A549 (cell line): ENCODE results near the gene TMC7.
"Not testable (repeated sequence)": the region's sequence is repeated elsewhere in the genome, so short reads cannot be mapped to it uniquely, and the experiment has no call there.

ENCODE experiments used
- CEBPB ChIP-seq, 2 experiments: fragments of >200 bp in 1 of 2; sonication (Bioruptor Twin) in 1 of 2; formaldehyde crosslinking in 1 of 2; IDR thresholded peaks; 2 replicates each; pipeline ENCODE4 v1.6.1; 2012 to 2016
- CTCF ChIP-seq: fragments of >200 bp; sonication (Bioruptor Twin); formaldehyde crosslinking; IDR thresholded peaks from 3 replicates; pipeline ENCODE4 v1.5.1; 2016
- E2F6 ChIP-seq: IDR thresholded peaks from 2 replicates; pipeline ENCODE4 v1.6.1; 2012; ENCODE audit warnings: low read depth, borderline replicate concordance
- EHMT2 ChIP-seq: fragments of 200-600 bp; sonication (generic); IDR thresholded peaks from 2 replicates; pipeline ENCODE4 v1.6.1; 2016; ENCODE audit warnings: antibody characterized with exemption, low read depth, mild to moderate bottlenecking, moderate library complexity
- EP300 ChIP-seq, 2 experiments: fragments of >200 bp; sonication (Bioruptor Twin); formaldehyde crosslinking; IDR thresholded peaks; 2 replicates in 1 of 2; 3 replicates in 1 of 2; pipeline ENCODE4 v1.6.1; 2016 to 2017
- FOSB ChIP-seq: fragments of 250-450 bp; sonication (Bioruptor Pico); IDR thresholded peaks from 2 replicates; pipeline ENCODE4 v1.5.0; 2020; ENCODE audit warnings: mild to moderate bottlenecking, moderate library complexity
- MAZ ChIP-seq: fragments of 150-350 bp; IDR thresholded peaks from 2 replicates; pipeline ENCODE4 v1.6.1; 2014; ENCODE audit warnings: antibody characterized with exemption, low read depth, low read length, borderline replicate concordance
- NR3C1 ChIP-seq: fragments of >200 bp; sonication (Bioruptor Twin); formaldehyde crosslinking; IDR thresholded peaks from 3 replicates; pipeline ENCODE4 v1.6.1; 2017
- POLR2AphosphoS2 ChIP-seq: conservative IDR thresholded peaks from 2 replicates; pipeline ENCODE4 v1.6.1; 2012; ENCODE audit warnings: low read length, improper control_type of control experiment, inconsistent platforms
- RNF2 ChIP-seq: fragments of 200-600 bp; sonication (generic); IDR thresholded peaks from 2 replicates; pipeline ENCODE4 v1.6.1; 2016; ENCODE audit warnings: low read depth, mild to moderate bottlenecking, antibody characterized with exemption, moderate library complexity, borderline replicate concordance
- USF2 ChIP-seq: fragments of 450-650 bp; IDR thresholded peaks from 2 replicates; pipeline ENCODE4 v1.6.1; 2014; ENCODE audit warnings: antibody characterized with exemption

- not testable (repeated sequence) for TF ChIP-seq E2F6; FOSB (CRISPR knock-in tag); USF2; CTCF; MAZ; POLR2AphosphoS2; CEBPB (IDR thresholded peaks at IDR 0.05); EHMT2; NR3C1; EP300 (IDR thresholded peaks at IDR 0.05); RNF2
Measured at GRCh38 chr16:18993531-18993930, 9.8 kb downstream of the TMC7 start.
